GM21381 (cell line): ENCODE data around the gene PLPPR1.

Experiments
- ATAC-seq: cut with Tn5 transposase; IDR thresholded peaks from one replicate; pipeline ENCODE4 v1.9.1; 2021; ENCODE audit warnings: mild to moderate bottlenecking, moderate library complexity; ENCODE audit not compliant: unreplicated experiment

PLPPR1 gene

DNA sequence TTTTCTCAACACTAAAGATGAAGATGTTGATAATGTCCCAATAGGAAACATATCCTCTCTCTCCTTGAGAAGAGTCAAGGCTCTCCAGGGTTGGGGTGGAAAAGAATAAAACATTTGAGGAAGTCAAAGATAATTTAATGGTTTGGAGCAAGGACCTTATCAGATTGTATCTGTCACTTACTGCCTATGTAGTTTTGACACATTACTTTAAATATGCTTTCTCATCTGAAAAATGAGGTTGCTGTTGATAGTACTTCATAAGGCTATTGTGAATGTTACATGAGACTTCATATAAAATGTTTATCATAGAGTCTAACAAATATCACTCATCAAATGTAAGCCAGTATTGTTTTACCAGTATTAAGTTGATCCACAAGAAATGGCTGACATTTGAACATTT is 307.6 kb downstream of the PLPPR1 start:
- no peak for ATAC-seq

DNA sequence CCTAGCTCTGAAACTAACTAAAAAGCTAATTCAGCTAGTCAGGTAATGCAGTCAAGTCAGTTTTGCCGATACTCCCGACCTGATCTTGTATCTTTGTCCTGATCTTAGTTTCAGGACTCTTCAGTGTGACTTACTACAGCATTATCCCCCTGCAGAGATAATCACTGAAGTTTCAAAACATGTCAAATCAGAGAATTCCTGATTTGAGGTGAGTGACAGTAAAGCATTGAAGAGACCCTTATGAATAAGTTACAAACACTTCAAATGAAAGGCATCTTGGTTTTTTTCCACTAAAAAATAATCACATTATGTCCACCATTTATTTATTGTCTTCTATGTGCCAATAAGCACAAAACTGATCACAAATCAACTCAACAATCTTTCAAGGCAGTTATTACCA is 308.7 kb downstream of the PLPPR1 start:
- ATAC-seq: no peak

DNA sequence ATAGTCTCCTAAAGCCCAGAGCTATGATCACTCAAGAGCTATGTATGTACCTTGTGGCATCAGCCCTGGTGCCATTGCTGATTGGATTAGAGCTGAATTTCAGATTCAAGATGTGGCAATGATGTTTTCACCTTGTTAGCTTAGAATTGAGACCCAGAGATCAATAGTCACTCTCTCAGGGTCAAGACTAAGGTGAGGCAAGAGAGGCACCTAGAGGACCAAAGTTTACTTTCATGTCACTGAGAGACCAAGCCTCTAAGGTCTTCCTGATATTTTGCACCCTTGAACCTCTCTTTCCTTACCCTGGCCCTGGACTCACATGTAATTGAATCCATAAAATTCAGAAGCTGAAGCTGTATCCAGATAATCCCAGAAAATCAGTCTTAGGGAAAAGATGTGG is 313.4 kb downstream of the PLPPR1 start:
- ATAC-seq: no peak

DNA sequence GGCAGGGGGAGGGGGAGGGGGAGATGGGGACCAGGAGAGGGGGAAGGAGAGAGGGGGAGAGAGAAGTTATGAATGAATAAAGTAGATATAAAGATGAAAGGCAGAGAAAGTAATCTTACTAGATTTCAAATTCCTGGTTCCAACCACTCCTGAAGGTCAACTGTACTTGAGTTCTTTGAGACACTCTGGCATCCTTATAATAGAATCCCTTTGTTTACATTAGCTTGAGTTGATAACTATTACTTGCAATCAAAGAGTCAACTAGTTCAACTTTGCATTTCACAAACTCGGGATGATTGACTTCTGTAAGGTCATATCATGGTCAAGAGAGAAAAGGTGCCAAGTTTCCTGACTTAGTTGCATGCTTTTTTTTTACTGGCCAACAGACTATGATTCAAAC is 314.1 kb downstream of the PLPPR1 start:
- no peak for ATAC-seq

DNA sequence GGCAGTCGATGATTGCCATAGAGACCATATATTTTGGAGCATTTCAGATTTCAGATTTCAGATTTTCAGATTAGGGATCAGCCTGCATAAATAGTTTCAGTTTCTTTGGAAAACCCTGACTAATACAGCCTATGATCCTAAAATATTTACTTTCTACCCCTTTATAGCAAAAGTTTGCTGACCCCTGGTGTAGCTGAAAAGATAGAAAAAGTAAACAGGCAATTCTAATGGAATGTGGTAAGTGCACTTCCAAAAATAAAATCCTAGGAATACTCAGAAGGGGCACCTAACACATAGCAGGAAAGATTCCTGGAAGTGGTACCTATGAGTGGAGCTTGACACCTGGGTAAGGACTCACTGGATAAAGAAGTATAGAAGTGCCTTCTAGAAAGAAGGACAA is 321.8 kb downstream of the PLPPR1 start:
- no peak for ATAC-seq

DNA sequence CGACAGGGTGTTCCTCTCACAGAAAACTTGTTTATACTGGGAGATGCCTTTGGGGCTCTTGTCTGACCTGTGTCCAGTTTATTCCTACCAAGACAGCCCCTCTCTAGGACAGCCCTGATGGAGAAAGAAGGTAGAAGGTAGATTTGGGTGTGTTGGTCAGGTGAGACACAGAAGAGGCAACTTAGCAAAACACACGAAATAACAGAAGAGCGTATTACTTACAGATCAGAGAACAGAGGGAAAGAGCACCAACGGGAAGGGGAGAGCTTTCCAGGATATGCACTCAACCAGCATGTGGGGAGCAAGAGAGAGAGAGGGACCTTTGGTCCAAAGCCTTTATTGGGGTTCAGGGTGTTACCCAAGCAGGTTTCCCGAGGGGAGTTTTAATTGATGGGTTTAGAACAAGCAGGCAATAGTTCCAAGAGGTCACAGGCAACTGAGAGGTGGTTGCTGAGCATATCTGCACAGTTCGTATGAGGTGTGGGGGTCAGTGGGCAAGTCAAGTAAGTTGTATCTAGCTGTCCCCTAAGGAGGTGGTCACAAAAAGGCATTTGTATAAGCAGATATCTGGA is 324.5 kb downstream of the PLPPR1 start:
- no peak for ATAC-seq

DNA sequence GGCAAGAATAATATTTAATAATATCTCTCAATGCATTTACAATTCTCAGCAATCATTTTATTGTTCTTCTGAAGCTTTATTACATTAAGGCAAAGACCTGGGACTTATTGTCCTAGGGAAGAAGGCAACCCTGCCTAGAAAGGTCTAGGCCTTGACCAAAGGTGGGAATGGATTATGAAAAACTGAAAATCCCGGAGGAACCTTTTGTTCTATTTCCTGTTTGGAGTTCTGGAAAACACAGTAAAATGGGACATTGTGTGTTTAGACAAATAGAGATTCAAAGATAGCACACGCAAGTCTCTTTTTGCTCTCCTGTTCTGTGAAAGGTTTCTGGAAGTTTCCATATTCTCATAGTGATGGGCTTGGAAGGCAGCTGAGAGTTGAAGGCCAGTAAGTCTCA is 325.2 kb downstream of the PLPPR1 start:
- ATAC-seq: no peak

DNA sequence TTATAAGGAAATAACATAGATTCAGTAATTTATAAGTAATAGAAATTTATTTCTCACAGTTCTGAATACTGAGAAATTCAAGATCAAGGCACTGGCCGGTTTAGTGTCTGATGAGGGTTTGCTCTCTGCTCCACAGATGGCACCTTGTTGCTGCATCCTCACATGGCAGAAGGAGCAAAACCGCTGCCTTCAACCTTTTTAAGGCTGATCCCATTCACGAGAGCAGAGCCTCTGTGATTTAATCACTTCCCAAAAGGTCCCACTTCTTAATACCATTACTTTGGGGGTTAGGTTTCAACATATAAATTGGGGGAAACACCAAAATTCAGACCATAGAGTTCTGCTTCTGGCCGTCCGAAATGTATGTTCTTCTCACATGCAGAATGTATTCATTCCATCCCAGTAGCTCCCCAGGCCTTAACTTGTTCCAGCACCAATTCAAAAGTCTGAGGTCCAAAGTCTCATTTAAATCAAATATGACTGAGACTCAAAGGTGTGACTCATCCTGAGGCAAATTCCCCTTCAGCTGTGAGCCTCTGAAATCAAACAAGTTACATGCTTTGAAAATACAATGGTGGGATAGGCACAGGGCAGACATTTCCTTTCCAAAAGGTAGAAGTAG is 325.7 kb downstream of the PLPPR1 start:
- no peak for ATAC-seq

DNA sequence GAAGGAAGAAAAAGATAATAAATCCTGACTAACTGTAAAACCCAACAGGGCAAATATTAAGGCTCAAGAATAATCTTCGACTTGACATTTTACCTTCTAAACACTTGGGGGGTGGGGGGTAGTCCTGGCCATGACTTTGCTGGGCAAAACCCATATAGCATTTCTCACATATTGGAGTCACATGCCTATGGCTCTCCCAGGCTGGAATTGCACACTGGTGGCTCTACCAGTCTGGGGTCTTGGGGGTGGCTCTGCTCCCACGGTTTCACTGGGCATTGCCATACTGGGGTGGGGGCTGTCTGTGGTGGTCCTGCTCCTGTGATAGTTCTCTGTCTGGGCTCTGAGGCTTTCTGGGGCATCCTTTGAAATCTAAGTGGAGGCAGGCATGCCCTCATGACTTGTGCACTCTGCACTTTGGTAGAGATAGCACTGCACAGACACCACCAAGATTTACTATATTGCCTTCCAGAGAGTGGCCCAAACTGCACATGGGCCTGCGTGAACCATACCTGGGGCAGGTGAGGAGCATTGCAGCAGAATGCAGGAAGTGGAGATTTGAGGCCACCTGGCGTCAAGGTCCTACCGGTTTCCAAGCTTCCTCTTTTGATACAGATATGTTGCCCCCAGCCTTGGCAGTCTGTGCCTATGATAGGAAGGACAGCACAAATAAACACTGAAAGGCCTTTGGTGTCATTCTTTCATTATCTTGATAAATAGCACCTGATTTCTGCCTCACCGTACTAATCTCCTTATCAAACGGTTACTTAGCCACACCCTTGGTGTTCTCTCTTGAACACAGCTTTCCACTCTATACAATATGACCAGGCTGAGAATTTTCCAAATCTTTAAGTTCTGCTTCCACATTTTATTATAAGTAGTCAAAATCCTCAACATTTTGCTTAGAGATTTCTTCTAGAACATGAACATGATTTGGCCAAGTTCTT is 326.5 kb downstream of the PLPPR1 start:
- no peak for ATAC-seq

DNA sequence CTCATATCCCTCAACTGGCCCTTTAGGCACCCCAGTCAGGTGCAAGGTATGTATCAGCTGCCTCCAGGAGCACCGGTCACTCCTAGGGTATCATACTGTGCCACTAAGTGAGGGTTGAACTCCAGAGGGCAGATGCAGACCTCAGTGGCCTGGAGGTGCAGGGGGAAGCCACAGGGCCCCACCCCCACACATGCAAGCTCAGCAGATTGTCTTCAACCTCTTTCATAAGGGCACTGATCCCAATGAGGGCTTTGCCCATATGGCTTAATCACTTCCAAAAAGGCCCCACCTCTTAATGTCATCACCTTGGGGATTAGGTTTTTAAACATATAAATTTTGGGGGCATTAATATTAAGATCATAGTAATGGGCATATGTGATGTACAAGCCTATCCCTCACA is 328.1 kb downstream of the PLPPR1 start:
- no peak for ATAC-seq

DNA sequence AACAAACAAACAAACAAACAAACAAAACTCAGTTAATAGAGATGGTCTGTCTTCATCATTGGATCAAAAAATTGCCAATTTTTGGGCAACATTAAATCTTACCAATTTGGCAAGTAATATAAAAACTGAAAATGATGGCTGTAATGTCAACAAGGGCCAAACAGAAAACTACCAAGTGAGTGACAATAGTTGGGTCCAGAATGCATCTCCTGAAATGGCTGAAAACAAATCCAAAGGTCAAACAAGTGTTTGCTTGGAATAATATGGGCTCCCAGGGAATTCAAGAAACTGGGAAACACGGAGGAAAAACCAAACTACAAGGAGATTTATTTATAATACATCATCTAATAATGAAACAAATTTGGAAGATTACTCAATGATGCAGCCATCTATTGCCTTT is 331.2 kb downstream of the PLPPR1 start:
- no peak for ATAC-seq

DNA sequence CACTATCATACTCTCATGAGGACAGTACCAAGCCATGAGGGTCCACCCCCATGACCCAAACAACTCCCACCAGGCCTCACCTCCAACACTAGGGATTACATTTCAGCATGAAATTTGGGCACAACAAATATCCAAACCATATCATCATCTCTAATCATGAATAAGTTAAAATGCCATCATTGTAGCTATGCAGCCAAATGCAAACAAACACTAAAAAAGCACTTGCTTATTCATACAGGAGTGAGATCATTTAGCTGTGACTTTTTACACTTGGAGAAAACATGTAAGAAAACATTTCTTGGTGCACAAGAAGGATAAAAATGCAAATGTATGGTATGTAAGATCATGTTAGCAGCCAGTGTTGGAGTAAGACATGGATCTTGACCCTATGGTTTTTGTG is 332.1 kb downstream of the PLPPR1 start:
- no peak for ATAC-seq

DNA sequence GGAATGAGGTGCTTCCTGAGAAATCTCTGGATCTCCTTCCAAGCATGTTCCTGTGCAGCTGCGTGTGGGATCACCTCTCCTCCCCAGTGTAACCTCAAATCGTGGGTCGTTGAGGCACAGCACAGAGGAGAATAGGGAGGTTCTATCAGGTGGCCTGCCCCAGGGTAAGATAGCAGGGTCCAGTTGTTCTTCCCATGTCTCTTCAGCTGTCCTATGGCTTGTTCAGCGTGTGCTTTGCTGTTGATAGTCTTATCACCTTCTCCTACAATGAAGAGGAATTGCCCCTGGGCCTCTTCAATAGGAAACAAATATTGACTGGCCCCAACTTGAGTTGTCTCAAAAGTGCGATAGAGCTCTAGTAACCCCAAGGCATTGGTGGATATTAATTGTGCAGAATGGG is 333.9 kb downstream of the PLPPR1 start:
- ATAC-seq: no peak

DNA sequence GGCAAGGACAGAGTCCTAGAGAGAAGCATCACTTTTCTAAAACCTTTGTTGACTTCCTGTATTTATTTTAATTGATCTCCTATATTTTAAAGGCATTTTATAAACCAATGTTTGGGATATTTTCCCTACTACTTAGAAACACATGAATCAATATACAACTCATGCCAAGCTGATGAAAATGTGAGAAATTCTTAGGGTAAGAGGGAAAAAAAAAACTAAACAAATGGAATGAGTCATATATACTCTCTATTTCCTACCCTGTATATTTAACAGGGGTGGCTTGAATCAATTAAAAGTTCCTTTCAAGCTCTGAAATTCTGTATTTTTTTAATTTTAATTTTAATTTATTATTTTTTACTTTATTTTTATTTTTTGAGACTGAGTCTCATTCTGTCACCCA is 336.7 kb downstream of the PLPPR1 start:
- no peak for ATAC-seq

DNA sequence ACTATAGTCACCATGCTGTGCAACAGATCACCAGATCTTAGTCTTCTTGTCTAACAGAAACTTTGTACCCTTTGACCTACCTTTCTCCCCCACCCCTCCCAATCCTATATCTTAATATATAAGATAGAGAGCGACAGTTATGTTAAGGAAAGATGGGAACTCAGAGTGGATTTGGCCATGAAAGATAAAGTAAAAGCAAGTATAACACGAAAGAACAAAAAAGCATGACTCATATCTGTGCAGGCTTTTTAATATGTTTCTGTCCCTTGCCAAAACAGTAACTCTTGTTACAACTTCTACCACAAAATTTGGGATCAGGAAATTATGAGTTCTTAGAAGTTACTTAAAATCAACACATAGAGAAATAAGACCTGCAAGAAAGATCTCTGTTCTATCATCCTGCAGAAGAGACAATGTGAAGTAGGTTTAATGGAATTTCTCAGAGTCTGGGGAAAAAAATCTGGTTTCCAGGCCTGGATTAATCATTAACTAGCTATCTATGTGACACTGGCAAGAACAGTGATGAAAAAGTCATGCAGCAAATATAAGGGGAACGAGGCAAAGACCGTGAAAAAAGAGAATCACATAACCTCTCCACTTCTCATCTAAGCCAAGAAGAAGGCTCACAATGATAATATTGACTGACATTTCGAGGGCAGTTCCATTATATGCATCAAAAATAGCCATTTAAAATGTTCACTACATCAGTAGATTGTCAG is 337.7 kb downstream of the PLPPR1 start:
- no peak for ATAC-seq

DNA sequence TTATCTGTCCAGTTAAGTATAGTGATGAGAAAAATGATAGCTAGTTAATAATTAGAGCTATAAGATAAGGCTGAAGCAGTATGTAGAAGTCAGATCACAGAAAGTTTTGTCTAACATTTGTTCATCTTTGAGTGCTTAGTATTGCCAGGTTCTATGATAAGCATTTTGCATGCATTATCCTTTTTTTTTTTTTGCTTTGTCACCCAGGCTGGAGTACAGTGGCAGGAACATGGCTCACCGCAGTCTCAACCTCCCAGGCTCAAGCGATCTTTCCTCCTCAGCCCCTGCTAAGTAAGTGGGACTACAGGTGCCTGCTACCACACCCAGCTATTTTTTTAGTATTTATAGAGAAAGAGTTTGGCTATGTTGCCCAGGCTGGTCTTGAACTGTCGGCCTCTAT is 338.8 kb downstream of the PLPPR1 start:
- no peak for ATAC-seq

DNA sequence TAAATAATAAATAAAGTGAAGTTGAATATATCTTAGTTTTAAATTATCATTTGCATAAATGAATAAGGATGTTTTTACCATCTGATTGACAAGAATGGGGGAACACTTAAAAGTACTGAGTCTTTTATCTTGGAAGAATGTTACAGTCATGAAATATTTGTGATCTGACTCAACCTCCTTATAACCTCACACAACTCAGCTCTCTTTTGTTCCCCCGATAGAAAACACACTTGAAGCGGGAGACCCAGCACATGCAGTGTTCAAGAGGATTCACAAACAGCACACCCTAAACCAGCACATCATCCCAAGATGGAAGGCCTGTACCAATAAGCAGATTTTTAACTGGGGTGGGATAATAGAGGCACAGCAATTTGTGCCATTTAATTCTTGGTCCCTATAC is 340.8 kb downstream of the PLPPR1 start:
- ATAC-seq: no peak

DNA sequence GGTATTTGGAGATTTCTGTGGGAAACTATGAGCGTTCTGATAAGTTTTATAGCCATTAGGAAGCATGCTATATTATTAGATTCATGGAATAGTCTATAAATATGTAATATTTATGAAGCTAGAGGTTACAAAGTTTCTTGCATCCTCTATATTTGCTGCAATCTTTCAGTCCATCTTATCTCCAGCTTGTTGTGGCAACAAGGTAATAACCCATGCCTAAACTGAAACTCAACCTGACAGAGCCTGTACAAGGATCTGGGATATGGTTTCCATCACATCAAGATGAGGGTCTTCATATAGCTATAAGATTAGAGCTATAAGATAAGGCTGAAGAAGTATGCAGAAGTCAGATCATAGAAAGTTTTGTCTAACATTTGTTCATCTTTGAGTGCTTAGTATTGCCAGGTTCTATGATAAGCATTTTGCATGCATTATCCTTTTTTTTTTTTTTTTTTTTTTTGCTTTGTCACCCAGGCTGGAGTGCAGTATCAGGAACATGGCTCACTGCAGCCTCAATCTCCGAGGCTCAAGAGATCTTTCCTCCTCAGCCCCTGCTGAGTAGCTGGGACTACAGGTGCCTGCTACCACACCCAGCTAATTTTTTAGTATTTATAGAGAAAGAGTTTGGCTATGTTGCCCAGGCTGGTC is 341.5 kb downstream of the PLPPR1 start:
- ATAC-seq: no peak

DNA sequence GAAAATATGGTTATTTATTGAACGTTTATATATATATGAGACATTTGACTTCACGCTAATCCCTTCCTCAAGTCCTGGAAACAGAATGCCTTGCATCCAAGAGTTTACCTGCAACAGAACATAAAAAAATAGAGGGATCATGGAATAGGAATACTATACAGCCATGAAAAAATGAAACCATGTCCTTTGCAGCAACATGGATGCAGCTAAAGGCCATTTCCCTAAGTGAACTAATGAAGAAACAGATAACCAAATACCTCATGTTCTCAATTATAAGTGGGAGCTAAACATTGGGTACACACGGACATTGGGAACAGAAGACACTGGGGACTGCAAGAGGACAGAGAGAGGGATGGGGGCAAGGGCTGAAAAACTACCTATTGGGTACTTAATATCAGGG is 343.3 kb downstream of the PLPPR1 start:
- no peak for ATAC-seq

DNA sequence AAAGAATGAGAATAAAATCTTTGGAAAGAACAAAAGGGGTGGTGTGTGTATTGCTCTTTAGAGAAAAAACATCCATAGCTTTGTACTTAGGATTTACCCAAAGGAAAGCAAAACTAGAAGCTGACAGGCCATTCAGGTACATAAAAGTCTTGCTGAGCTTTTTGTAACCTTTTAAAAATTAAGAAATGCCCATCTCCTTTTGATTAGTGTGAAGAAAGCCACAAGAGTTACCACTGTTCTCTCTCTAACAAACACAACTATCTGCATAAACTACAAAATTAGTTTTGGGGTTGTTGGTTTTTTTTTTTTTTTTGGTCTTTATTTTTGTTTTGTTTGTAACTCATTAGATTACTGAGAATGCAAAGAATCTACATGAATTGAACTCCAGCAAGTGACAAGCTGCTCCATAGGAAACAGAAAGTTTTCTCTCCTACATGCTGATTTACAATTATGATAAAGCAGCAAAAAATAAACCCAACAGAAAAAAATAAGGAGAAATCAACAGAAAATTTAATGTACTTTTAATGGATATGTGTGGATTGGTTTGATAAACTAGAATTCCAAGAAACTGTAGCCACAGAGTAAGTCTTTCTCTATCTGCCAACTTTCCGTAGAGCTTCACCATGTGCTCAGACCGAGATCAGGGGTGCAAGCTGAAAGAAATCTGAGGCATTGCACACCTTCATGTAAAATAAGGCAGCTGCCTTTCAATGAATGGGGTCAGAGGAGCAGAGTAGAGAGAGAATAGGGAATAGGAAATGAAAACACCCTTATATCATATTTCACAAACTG is 344.0 kb downstream of the PLPPR1 start:
- ATAC-seq: no peak
